Measurements from ENCODE around the gene TAF15.

- TF ChIP-seq CTCF (IDR thresholded peaks at IDR 0.05) (no peak), EZH2 (IDR thresholded peaks at IDR 0.05; ENCODE audit: borderline replicate concordance, insufficient read depth, low read depth, low read length, poor library complexity, severe bottlenecking) (no peak)
These were observed 66.5 kb downstream of the TAF15 start for GRCh38 chr17:35875800-35876139.

Measured in B cell (primary cell).